Measurements from ENCODE around the gene UBA52. TPM values are rescaled to one million over a fixed set of nuclear protein-coding genes. Genes with fewer than 3 reads are reported as not detected.

The UBA52 gene
- polyA plus RNA-seq, 1 of the 3 experiments (the other 2 are of a cell fraction) = 2,690 TPM

- H3K9me3 ChIP-seq = no peaks in the 10 kb centered on the region
- peak within 1 kb of the TSS; percentile 73 for H3K9ac ChIP-seq
- peaks cover 16 to 19% of the 10 kb centered on the region in 2 experiments for H3K36me3 ChIP-seq (replicated peaks in 1 of 2; ENCODE audit: control insufficient read depth in 1 of 2, insufficient read depth in 2 of 2, low read length in 1 of 2)
- no peaks in the 10 kb centered on the region for H3K9me2 ChIP-seq
- peaks cover 4% of the 10 kb centered on the region for H3F3A ChIP-seq (replicated peaks; ENCODE audit: insufficient read depth)
- 1% methylated on average over 19 of the region's 86 CpGs for WGBS (ENCODE audit: low lambda C conversion rate)
- TF ChIP-seq JUND (IDR thresholded peaks at IDR 0.05) (no peak), RXRA (IDR thresholded peaks at IDR 0.05; ENCODE audit: borderline replicate concordance, low read depth) (no peak), RFX5 (IDR thresholded peaks at IDR 0.05; ENCODE audit: low read length) (no peak), ZBTB33 (IDR thresholded peaks at IDR 0.05; ENCODE audit: borderline replicate concordance, low read depth) (no peak), CTCF (IDR thresholded peaks at IDR 0.05) (no peak), PBX3 (IDR thresholded peaks at IDR 0.05) (peak; percentile 99), NRF1 (IDR thresholded peaks at IDR 0.05; ENCODE audit: low read depth, low read length) (no peak), GABPA (IDR thresholded peaks at IDR 0.05; ENCODE audit: low read depth) (peak; percentile 49; the same call in 1 of the 2 replicates), POLR2AphosphoS5 (IDR thresholded peaks at IDR 0.05; ENCODE audit: low read depth, low read length) (no peak), TEAD4 (IDR thresholded peaks at IDR 0.05; ENCODE audit: borderline replicate concordance, insufficient read depth) (no peak), FOXM1 (IDR thresholded peaks at IDR 0.05; ENCODE audit: low read depth) (no peak), USF2 (IDR thresholded peaks at IDR 0.05; ENCODE audit: borderline replicate concordance, low read depth, low read length) (no peak), EP300 (IDR thresholded peaks at IDR 0.05; ENCODE audit: borderline replicate concordance in 1 of 2, low read depth in 1 of 2, low read length in 1 of 2) (no peak)
- TF ChIP-seq, protein P1, sequence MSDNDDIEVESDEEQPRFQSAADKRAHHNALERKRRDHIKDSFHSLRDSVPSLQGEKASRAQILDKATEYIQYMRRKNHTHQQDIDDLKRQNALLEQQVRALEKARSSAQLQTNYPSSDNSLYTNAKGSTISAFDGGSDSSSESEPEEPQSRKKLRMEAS (IDR thresholded peaks at IDR 0.05; ENCODE audit: low read depth) = no peak
- ChIA-PET POLR2A (no interaction called here), CTCF (interaction anchor here (1.0 to 1.7 kb wide), 7 partner anchors 23 to 82 kb away, joined by 3 to 5 read pairs (median 4); partner anchors contain the start of gene REX1BD)
- DNase-seq = peak; percentile 99
- H3K4me2 ChIP-seq = peak within 1 kb of the TSS; percentile 94
- peaks cover 17% of the 10 kb centered on the region for H3K79me2 ChIP-seq (ENCODE audit: insufficient read depth)
- H2AFZ ChIP-seq (ENCODE audit: low read depth) = peak within 1 kb of the TSS; percentile 94
- no peaks in the 10 kb centered on the region for H4K20me1 ChIP-seq (ENCODE audit: insufficient read depth)
- H3K27ac ChIP-seq (ENCODE audit: low read depth in 2 of 2, low read length in 1 of 2) = peak within 1 kb of the TSS; percentile 27 to 75; a peak in 3 of 4 replicates
- H3K4me1 ChIP-seq (ENCODE audit: control insufficient read depth in 1 of 2, insufficient read depth in 2 of 2, low read depth in 1 of 2, low read length in 1 of 2) = peaks cover 0 to 15% of the 10 kb centered on the region in 2 experiments; a peak in 2 of 4 replicates
- H3K4me3 ChIP-seq (ENCODE audit: low read depth in 2 of 2, low read length in 1 of 2) = peak within 1 kb of the TSS; percentile 64 to 68
- H3K27me3 ChIP-seq (ENCODE audit: insufficient read depth) = no peaks in the 10 kb centered on the region
These were observed 28.5 kb upstream of the UBA52 start, which contains the start of gene FKBP8 for GRCh38 chr19:18542941-18543813. Gene FKBP8 (minus strand): TSS chr19:18543573. CDS start chr19:18541970, 1,603 bp downstream.
